Nucleus accumbens (tissue), 56 donors: ENCODE data around the gene MXD1.
"Not testable (repeated sequence)": the region's sequence is repeated elsewhere in the genome, so short reads cannot be mapped to it uniquely, and the experiment has no call there.

Experiments
- DNase-seq, 56 donors: peaks; one replicate each; lab custom pipeline; 2025; lab: John Stamatoyannopoulos, UW

Gene MXD1

DNA sequence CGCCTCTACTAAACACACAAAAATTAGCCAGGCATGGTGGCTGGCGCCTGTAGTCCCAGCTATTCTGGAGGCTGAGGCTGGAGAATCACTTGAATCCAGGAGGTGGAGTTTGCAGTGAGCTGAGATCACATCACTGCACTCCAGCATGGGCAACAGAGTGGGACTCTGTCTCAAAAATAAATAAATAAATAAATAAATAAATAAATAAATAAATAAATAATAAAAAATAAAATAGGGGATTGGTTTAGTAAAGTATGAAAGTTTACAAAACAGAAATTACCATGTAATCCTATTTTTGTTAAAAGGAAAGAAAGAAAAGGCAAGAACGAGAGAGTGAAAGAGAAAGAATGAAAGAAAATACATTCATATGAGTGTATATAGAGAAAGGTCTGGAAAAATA, 35.8 kb downstream of the MXD1 start:
- DNase-seq = not testable (repeated sequence)

DNA sequence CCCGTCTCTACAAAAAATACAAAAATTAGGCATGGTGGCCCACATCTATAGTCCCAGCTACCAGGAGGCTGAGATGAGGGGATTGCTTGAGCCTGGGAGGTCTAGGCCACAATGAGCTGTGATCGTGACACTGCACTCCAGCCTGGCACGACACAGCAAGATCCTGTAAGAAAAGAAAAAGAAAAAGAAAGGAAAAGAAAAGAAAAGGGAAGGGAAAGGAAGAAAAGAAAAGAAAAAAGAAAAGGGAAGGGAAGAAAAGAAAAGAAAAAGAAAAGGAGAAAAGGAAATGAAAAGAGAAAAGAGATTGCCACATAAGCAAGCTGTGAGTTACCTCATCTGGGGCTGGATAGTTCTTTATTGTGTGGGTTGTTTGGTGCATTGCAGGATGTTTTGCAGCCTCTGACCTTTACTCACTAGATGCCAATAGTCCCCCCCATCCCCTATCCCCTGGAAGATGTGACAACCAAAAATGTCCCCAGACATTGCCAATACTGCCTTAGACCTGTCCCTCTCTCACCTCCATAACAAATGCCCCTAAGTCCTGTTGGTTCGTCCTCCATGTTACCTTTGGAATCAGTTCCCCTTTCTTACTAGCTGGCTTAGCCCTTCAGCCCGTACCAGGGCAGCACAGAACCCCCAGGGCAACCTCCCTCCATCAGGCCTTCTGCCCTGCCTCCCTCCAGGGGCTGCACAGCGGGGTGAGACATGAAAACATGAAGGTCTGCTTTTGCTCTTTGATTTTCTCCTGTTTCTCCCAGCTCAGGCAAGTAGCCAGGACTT, 37.6 kb downstream of the MXD1 start:
- no peak for DNase-seq

- no peak for DNase-seq
Observed at GRCh38 chr2:69954084-69954483, 39.2 kb downstream of the MXD1 start.

- no peak for DNase-seq
Observed at GRCh38 chr2:69955029-69955428, 40.1 kb downstream of the MXD1 start.

DNA sequence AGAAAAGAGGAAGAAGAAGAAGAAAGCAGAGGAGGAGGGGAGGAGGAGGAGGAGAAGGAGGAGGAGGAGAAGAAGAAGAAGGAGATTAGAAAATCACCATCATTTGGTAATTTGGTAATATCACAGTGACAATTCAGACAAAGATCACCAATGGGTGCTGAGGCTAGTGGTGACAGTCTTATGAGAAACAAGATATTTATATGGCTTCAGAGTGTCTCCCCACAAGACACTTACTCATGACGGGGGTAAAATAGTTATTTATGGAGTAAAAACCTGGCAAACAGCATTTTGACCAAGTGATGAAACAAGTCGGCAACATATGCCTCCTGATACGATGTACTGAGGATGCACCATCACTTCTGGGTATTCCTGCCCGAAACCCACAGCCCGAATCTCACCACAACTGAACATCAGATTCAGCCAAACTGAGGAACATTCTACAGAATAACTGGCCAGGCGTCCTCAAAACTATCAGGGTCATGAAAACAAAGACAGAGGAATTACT, 41.6 kb downstream of the MXD1 start:
- DNase-seq = no peak

DNA sequence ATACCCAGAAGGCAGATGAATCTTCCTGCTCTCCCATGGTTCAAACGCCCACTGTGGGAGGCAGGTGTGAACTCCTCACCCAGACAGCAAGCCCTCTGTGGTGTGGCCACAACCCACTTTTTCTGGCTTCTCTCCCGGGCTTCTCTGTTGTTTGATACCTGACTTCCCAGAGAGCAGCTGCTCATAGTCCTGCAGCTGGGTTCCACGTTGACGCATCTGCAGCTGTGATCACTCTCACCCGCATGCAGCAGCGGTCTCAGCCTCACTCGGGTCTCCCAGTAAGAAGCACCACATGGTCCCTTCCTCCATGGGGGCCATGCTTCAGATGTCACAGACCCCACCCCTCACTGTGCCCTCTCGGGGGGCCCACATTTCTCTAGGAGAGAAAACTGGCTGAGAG, 43.1 kb downstream of the MXD1 start:
- no peak for DNase-seq

- DNase-seq = no peak
Observed at GRCh38 chr2:69958480-69958879, 43.6 kb downstream of the MXD1 start.

DNA sequence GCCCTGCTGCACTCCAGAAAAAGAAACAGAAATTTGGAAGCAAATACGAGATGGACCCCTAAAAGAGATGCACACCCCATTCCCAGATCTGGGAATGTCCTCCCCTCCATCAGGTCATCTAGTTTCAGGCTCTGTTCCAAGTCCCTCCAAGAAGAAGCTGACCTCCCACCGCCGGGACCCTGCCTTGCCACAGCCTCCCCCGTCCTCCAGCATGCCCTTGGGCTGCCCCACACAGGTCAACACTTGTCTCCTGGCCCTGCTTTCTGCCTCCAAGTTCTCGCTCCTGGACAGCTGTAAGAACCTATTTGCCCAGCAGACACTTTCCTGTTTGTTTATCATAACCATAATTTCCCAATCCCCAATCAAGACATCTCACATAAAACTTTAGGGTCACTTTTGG, 44.5 kb downstream of the MXD1 start:
- no peak for DNase-seq

DNA sequence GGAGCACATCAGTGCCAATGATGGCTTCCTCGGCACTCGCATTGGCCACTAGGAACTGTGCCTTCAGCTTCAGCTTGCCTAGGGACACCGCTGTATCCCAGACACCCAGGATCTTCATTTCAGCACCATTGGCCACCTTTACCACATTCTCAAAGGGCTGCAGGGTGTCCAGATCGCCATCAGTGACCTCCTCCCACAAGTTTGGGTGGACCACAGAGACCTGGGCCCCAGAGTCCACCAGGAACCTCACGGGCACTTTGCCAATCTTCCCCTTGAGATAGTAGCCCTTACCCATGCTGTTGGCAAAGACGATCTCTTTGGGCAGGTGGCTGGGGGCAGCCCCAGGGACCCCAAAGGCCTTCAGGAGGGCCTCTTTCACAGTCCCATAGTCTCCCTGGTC, 45.9 kb downstream of the MXD1 start:
- no peak for DNase-seq

GRCh38 chr2:69961496-69961895, 46.6 kb downstream of the MXD1 start, which contains the start of gene ASPRV1:
ASPRV1 (minus strand) TSS chr2:69961631; CDS start chr2:69961436, 195 bp downstream.
- DNase-seq = peak in 50 of 56 donors; percentile 20 to 87 (median 75)

- DNase-seq = no peak
Observed at GRCh38 chr2:69962986-69963730, 48.2 kb downstream of the MXD1 start.

DNA sequence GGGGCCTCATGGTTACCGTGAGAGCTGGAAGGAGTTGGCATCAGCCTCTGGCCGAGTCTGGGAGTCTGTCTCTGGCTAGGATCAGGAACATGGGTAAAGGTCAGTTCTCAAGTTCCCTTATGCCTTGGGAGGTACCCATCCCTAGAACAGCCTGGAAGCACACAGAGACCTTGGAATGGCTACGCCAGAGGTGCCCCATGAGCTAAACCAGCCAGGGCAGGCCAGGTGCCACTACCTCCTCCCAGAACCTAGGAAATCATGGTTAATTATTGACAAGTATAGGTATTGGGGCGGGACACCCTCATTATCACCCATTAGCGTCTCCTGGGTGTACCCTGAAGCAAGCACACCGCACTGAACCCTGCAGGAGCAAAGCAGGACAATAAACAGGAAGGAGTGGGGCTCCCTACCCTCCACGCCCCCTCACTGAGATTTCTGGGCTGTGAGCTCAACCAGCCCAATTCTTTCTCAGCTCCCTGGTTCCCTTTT, 49.5 kb downstream of the MXD1 start:
- no peak for DNase-seq

DNA sequence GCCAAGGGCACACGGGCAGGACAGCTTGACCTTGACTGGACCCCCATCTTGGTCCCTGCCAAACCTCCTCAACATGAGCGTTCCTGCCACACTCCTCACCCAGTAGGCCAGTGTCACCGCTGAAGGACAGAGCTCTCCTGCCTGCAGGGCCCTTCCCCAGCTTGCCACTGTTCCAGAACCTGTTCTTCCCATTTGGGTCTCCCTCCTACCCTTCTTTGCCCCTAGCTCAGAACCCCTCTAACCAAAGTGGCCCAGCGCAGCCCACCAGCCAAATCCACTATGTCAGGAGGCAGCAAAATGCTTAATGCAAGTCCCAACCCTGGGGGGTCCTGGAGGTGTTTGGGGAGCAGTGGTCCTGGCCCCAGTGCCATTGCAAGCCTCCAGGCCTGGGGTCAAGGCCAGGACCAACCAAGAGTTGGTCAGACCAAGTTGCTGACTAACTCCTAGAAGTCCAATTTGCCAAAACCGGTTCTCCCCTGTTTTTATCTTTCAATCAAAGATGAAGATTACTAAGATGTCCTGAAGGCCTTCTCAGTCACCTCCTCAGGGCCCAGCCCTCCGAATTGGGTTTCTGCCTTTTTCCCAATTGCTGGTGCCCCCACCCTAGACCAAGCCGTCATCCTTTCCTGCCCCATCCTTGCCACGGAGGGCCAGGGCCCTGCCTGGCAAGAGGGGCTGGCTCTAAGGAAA, 51.0 kb downstream of the MXD1 start:
- DNase-seq = no peak

GRCh38 chr2:69966496-69966895, 51.6 kb downstream of the MXD1 start:
- no peak for DNase-seq

- no peak for DNase-seq
Observed at GRCh38 chr2:69968609-69969008, 53.7 kb downstream of the MXD1 start.

GRCh38 chr2:69969126-69969983, 54.4 kb downstream of the MXD1 start:
- DNase-seq = no peak

DNA sequence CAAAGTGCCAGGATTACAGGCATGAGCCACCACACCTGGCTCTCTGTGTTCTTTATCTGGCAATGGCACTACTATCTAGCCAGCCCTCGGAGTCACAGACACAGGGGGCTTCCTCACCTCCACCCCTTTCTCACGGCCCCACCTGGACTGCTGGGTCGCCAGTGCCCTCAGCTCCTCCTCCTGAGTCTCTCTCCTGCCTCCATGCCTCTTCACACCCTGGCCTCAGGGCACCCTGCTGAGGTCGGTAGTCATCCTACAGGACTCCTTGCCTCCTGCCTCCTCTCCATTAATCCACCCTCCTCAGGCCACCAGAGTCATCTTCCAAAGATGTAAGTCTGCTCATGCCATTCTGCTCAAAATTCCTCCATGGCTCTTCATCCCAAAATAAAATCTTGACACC, 55.1 kb downstream of the MXD1 start:
- no peak for DNase-seq

DNA sequence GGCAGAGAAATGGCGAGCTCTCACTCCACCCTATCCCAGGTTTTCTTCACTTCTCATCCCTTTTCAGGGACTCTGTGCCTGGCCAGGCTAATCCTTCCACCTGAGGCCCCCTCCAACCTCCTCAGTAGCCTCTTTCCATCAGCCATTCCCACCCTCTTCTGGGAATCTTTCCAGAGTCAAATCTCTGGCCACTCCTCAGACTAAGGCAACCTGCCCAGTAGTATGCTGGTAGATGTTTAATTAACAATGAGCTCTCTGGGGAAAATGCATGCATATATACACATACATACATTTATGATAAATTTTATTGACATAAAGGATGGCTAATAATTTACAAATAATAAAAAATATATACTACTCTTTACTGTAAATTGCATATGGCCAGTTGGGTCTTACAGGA, 57.9 kb downstream of the MXD1 start:
- no peak for DNase-seq

DNA sequence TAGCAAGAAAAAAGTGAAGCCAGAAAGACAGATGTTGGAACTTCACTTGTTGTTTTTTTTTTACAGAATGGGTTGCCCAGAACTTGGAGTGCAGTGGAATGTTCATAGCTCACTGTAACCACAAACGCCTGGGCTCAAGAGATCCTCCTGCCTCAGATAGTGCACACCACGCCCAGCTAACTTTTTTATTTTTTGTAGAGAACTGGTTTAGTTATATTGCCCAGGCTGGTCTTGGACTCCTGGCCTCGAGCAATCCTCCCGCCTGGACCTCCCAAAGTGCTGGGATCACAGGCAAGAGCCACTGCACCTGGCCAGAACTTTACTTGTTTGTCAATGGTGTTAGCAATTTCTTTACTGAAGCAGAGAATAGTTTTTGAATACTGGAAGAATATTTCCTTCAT, 58.4 kb downstream of the MXD1 start:
- DNase-seq = no peak
